Osteoblast (primary cell): ENCODE measurements around the gene HNRNPH1. TPM values are rescaled to one million over a fixed set of nuclear protein-coding genes. Genes with fewer than 3 reads are reported as not detected.
"Not testable (repeated sequence)": the region's sequence is repeated elsewhere in the genome, so short reads cannot be mapped to it uniquely, and the experiment has no call there.

Source experiments
- DNase-seq: peaks from one replicate; pipeline ENCODE4 v3.0.0; 2011; ENCODE audit warnings: low spot score, mixed read lengths; ENCODE audit not compliant: insufficient read length; ENCODE audit errors: missing footprints
- H2AFZ ChIP-seq: 2 replicates; pipeline ENCODE4 v1.6.0; 2011; ENCODE audit warnings: mild to moderate bottlenecking, low read length
- H3K27ac ChIP-seq: 2 replicates; pipeline ENCODE4 v1.5.1; 2011; ENCODE audit warnings: mild to moderate bottlenecking, low read depth, low read length, moderate library complexity
- H3K27me3 ChIP-seq: 2 replicates; pipeline ENCODE4 v1.6.0; 2012; ENCODE audit warnings: mild to moderate bottlenecking, control low read depth, inconsistent platforms, low read length, moderate library complexity; ENCODE audit not compliant: insufficient read depth
- H3K36me3 ChIP-seq: 2 replicates; pipeline ENCODE4 v1.5.1; 2011; ENCODE audit warnings: mild to moderate bottlenecking, low read length, control low read depth, moderate library complexity; ENCODE audit not compliant: insufficient read depth
- H3K4me1 ChIP-seq: 2 replicates; pipeline ENCODE4 v1.5.1; 2011; ENCODE audit warnings: mild to moderate bottlenecking, low read length, control low read depth, moderate library complexity; ENCODE audit not compliant: insufficient read depth
- H3K4me2 ChIP-seq: 2 replicates; pipeline ENCODE4 v1.6.0; 2011; ENCODE audit warnings: mild to moderate bottlenecking, low read length; ENCODE audit not compliant: insufficient read depth
- H3K4me3 ChIP-seq: fragments of 200-600 bp; sonication (generic); 3 replicates; pipeline ENCODE4 v1.5.1; 2012; ENCODE audit warnings: mild to moderate bottlenecking, low read length, inconsistent platforms; ENCODE audit not compliant: insufficient read depth
- H3K79me2 ChIP-seq: 2 replicates; pipeline ENCODE4 v1.6.0; 2012; ENCODE audit warnings: mild to moderate bottlenecking, low read length, control low read depth, inconsistent platforms; ENCODE audit not compliant: insufficient read depth
- H3K9me3 ChIP-seq: 2 replicates; pipeline ENCODE4 v1.5.1; 2011; ENCODE audit warnings: low read depth, low read length, control low read depth
- H4K20me1 ChIP-seq: 2 replicates; pipeline ENCODE4 v1.6.0; 2012; ENCODE audit warnings: mild to moderate bottlenecking, low read length, control low read depth; ENCODE audit not compliant: insufficient read depth
- CTCF ChIP-seq: IDR thresholded peaks from 2 replicates; pipeline ENCODE4 v1.5.1; 2011; ENCODE audit warnings: mild to moderate bottlenecking, low read depth, low read length, moderate library complexity; ENCODE audit errors: extremely low read depth
- total RNA-seq: library from RNA; depleted of rRNA; stranded (reverse); fragments of >200 nt; gene quantifications from 2 replicates; pipeline ENCODE4 v1.2.3, GENCODE V29; 2012

Gene HNRNPH1
- total RNA-seq, 1 donor, result 354 TPM

GRCh38 chr5:179634370-179635172 is 11.1 kb upstream of the HNRNPH1 start:
- H3K36me3 ChIP-seq, DNase-seq, H3K4me3 ChIP-seq, H3K4me2 ChIP-seq, H3K9me3 ChIP-seq, H3K27ac ChIP-seq, H3K79me2 ChIP-seq, H4K20me1 ChIP-seq, H3K4me1 ChIP-seq, H3K27me3 ChIP-seq: not testable (repeated sequence)
- H2AFZ ChIP-seq, result peak overlapping the region; percentile 72

- not testable (repeated sequence) for H3K36me3 ChIP-seq, H3K4me1 ChIP-seq, H3K79me2 ChIP-seq, DNase-seq, H3K27me3 ChIP-seq, H4K20me1 ChIP-seq, H3K27ac ChIP-seq, H3K9me3 ChIP-seq, H2AFZ ChIP-seq
- Histone ChIP-seq H3K4me3 (peak overlapping the region; percentile 59), H3K4me2 (peak overlapping the region; percentile 70)
Measured at GRCh38 chr5:179633501-179634369, 10.3 kb upstream of the HNRNPH1 start.

- peaks cover 28% of the 10 kb centered on the region for H4K20me1 ChIP-seq
- peaks cover 31% of the 10 kb centered on the region for H3K4me1 ChIP-seq
- peak overlapping the region; percentile 93 for H3K4me2 ChIP-seq
- peaks cover 35% of the 10 kb centered on the region for H3K79me2 ChIP-seq
- H3K36me3 ChIP-seq, result peaks cover 27% of the 10 kb centered on the region
- H3K27ac ChIP-seq, result peak overlapping the region; percentile 93
- H2AFZ ChIP-seq, result peak overlapping the region; percentile 90
- no peak for TF ChIP-seq CTCF
- H3K9me3 ChIP-seq, result no peaks in the 10 kb centered on the region
- no peak for DNase-seq
- H3K27me3 ChIP-seq, result no peaks in the 10 kb centered on the region
- peak overlapping the region; percentile 97 for H3K4me3 ChIP-seq
Measured at GRCh38 chr5:179624841-179625271, 1.4 kb upstream of the HNRNPH1 start.

- Histone ChIP-seq H3K4me1 (peaks cover 35% of the 10 kb centered on the region), H3K27ac (peak overlapping the region; percentile 93), H3K36me3 (peaks cover 34% of the 10 kb centered on the region), H3K27me3 (no peaks in the 10 kb centered on the region), H3K79me2 (peaks cover 43% of the 10 kb centered on the region), H3K4me2 (peak overlapping the region; percentile 93), H3K4me3 (peak overlapping the region; percentile 97), H4K20me1 (peaks cover 35% of the 10 kb centered on the region), H3K9me3 (no peaks in the 10 kb centered on the region), H2AFZ (peak overlapping the region; percentile 90)
- TF ChIP-seq CTCF, result no peak
- DNase-seq, result peak; percentile 99
Measured at GRCh38 chr5:179623906-179624741, 653 bp upstream of the HNRNPH1 start.
